HepG2 (cell line): ENCODE data around the gene RNASE2. TPM values are rescaled to one million over a fixed set of nuclear protein-coding genes. Genes with fewer than 3 reads are reported as not detected.

ENCODE experiments used
- ARID2 ChIP-seq: sonication (generic); formaldehyde crosslinking; IDR thresholded peaks from 2 replicates; pipeline ENCODE4 v1.8.1; 2022; ENCODE audit warnings: mild to moderate bottlenecking, missing genetic modification reagents, borderline replicate concordance
- HCFC1 ChIP-seq: fragments of 150-350 bp; IDR thresholded peaks from 2 replicates; pipeline ENCODE4 v1.6.1; 2014; ENCODE audit warnings: low read depth, low read length
- KLF16 ChIP-seq, 2 experiments: sonication (generic) in 1 of 2; formaldehyde crosslinking in 1 of 2; IDR thresholded peaks; 2 replicates each; pipeline versions ENCODE4 v1.6.1 to v1.8.0; 2016 to 2023; ENCODE audit warnings: missing genetic modification reagents in 2 of 2, missing compliant biosample characterization in 1 of 2
- MED8 ChIP-seq: sonication (generic); formaldehyde crosslinking; IDR thresholded peaks from 2 replicates; pipeline ENCODE4 v1.8.1; 2023; ENCODE audit warnings: mild to moderate bottlenecking, missing genetic modification reagents; ENCODE audit not compliant: insufficient replicate concordance
- NPAS2 ChIP-seq: sonication (generic); formaldehyde crosslinking; IDR thresholded peaks from 2 replicates; pipeline ENCODE4 v1.8.0; 2022; ENCODE audit warnings: mild to moderate bottlenecking, missing genetic modification reagents, borderline replicate concordance
- SPEN ChIP-seq: sonication (generic); formaldehyde crosslinking; IDR thresholded peaks from 2 replicates; pipeline ENCODE4 v1.5.1; 2020; ENCODE audit warnings: low read depth, mild to moderate bottlenecking, missing genetic modification reagents
- ZNF44 ChIP-seq: sonication (generic); formaldehyde crosslinking; IDR thresholded peaks from 2 replicates; pipeline ENCODE4 v1.5.1; 2020; ENCODE audit warnings: mild to moderate bottlenecking, missing genetic modification reagents
- ZNF564 ChIP-seq: sonication (generic); formaldehyde crosslinking; IDR thresholded peaks from 2 replicates; pipeline ENCODE4 v1.8.1; 2023; ENCODE audit warnings: mild to moderate bottlenecking, missing genetic modification reagents
- ZNF720 ChIP-seq: sonication (generic); formaldehyde crosslinking; IDR thresholded peaks from 2 replicates; pipeline ENCODE4 v1.4.0; 2020; ENCODE audit warnings: missing genetic modification reagents
- polyA plus RNA-seq, 8 experiments: library from polyadenylated mRNA; depleted of rRNA in 3 of 8; stranded (reverse) in 7 of 8; unstranded in 1 of 8; fragments of >200 nt; fragmentation: Illumina TruSeq in 4 of 8; extraction: Trizol in 4 of 8; gene quantifications; 2 replicates each; pipeline versions ENCODE4 v1.2.1 to v1.2.3, GENCODE V29; 2011 to 2016; ENCODE audit warnings: low read depth in 4 of 8, missing spikeins in 1 of 8, mixed read lengths in 1 of 8; ENCODE audit not compliant: insufficient read depth in 1 of 8
- total RNA-seq, 5 experiments: library from RNA; depleted of rRNA; stranded (reverse); fragments of >200 nt; fragmentation: Illumina TruSeq; extraction: Trizol; gene quantifications; 2 replicates each; pipeline ENCODE4 v1.2.3, GENCODE V29; 2016; ENCODE audit warnings: low read depth in 1 of 5
- TF ChIP-seq, protein P1 (sequence below): sonication (generic); formaldehyde crosslinking; IDR thresholded peaks from 2 replicates; pipeline ENCODE4 v1.5.1; 2020; ENCODE audit warnings: missing genetic modification reagents, mild to moderate bottlenecking, borderline replicate concordance
- TF ChIP-seq, protein P2 (sequence below): sonication (generic); formaldehyde crosslinking; IDR thresholded peaks from 2 replicates; pipeline ENCODE4 v1.5.0; 2020; ENCODE audit warnings: mild to moderate bottlenecking, missing genetic modification reagents, borderline replicate concordance
- TF ChIP-seq, protein P3 (sequence below): sonication (generic); formaldehyde crosslinking; IDR thresholded peaks from 2 replicates; pipeline ENCODE4 v1.8.0; 2023; ENCODE audit warnings: mild to moderate bottlenecking, missing genetic modification reagents
- TF ChIP-seq, protein P4 (sequence below): sonication (generic); formaldehyde crosslinking; IDR thresholded peaks from 2 replicates; pipeline ENCODE4 v1.5.0; 2020; ENCODE audit warnings: missing genetic modification reagents
- TF ChIP-seq, protein P5 (sequence below): sonication (generic); formaldehyde crosslinking; IDR thresholded peaks from 2 replicates; pipeline ENCODE4 v1.4.0; 2020; ENCODE audit warnings: low read depth, mild to moderate bottlenecking, missing genetic modification reagents

RNASE2 gene
- total and polyA plus RNA-seq, 2 of the 13 experiments (the other 11 are each of a cell fraction or from before 2014, with no cell fraction given): 0.69 TPM; not detected in 1

DNA sequence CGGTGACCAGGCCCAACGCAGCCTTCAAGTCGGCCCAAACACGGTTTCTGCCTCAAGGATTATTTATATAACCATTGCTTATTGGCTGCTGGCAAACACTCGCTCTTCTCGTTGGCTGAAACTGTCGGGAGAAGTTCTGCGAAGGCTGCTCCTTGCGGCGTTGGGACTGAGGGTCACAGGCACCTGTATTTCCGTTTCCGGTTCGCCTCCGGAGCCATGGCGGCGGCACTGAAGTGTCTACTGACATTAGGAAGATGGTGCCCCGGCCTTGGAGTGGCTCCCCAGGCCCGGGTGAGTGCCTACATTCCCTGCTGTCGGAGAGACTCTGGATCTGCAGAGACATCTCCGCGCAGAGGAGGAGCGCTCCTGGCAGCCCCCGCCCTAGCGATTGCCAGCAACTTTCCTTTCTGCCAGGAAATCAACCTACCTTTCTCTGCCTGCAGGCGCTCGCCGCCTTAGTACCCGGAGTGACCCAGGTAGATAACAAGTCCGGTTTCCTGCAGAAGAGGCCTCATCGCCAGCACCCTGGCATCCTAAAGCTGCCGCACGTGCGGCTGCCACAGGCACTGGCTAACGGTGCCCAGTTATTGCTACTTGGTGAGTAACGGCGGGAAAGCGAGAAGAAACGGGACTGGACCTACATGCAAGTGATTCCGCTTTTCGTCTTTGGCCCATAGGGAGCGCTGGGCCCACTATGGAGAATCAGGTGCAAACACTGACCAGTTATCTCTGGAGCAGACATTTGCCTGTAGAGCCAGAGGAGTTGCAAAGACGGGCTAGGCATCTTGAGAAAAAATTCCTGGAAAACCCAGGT lies 34.7 kb downstream of the RNASE2 start, which contains the start of gene METTL17 (continued):
- TF ChIP-seq SPEN (CRISPR knock-in tag) (peak; percentile 85), MED8 (peak; percentile 12), ARID2 (CRISPR knock-in tag) (peak; percentile 75; the same call in 1 of the 2 replicates), HCFC1 (peak; percentile 74), NPAS2 (CRISPR knock-in tag) (no peak), ZNF44 (CRISPR knock-in tag) (peak; percentile 84), ZNF564 (no peak), KLF16 (CRISPR knock-in tag; IDR thresholded peaks at IDR 0.05) (peak in 1 of 2 experiments; percentile 29; a peak in 1 of 4 replicates), ZNF720 (CRISPR knock-in tag) (no peak)
- TF ChIP-seq, protein P1, sequence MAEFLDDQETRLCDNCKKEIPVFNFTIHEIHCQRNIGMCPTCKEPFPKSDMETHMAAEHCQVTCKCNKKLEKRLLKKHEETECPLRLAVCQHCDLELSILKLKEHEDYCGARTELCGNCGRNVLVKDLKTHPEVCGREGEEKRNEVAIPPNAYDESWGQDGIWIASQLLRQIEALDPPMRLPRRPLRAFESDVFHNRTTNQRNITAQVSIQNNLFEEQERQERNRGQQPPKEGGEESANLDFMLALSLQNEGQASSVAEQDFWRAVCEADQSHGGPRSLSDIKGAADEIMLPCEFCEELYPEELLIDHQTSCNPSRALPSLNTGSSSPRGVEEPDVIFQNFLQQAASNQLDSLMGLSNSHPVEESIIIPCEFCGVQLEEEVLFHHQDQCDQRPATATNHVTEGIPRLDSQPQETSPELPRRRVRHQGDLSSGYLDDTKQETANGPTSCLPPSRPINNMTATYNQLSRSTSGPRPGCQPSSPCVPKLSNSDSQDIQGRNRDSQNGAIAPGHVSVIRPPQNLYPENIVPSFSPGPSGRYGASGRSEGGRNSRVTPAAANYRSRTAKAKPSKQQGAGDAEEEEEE (CRISPR knock-in tag): no peak
- TF ChIP-seq, protein P2, sequence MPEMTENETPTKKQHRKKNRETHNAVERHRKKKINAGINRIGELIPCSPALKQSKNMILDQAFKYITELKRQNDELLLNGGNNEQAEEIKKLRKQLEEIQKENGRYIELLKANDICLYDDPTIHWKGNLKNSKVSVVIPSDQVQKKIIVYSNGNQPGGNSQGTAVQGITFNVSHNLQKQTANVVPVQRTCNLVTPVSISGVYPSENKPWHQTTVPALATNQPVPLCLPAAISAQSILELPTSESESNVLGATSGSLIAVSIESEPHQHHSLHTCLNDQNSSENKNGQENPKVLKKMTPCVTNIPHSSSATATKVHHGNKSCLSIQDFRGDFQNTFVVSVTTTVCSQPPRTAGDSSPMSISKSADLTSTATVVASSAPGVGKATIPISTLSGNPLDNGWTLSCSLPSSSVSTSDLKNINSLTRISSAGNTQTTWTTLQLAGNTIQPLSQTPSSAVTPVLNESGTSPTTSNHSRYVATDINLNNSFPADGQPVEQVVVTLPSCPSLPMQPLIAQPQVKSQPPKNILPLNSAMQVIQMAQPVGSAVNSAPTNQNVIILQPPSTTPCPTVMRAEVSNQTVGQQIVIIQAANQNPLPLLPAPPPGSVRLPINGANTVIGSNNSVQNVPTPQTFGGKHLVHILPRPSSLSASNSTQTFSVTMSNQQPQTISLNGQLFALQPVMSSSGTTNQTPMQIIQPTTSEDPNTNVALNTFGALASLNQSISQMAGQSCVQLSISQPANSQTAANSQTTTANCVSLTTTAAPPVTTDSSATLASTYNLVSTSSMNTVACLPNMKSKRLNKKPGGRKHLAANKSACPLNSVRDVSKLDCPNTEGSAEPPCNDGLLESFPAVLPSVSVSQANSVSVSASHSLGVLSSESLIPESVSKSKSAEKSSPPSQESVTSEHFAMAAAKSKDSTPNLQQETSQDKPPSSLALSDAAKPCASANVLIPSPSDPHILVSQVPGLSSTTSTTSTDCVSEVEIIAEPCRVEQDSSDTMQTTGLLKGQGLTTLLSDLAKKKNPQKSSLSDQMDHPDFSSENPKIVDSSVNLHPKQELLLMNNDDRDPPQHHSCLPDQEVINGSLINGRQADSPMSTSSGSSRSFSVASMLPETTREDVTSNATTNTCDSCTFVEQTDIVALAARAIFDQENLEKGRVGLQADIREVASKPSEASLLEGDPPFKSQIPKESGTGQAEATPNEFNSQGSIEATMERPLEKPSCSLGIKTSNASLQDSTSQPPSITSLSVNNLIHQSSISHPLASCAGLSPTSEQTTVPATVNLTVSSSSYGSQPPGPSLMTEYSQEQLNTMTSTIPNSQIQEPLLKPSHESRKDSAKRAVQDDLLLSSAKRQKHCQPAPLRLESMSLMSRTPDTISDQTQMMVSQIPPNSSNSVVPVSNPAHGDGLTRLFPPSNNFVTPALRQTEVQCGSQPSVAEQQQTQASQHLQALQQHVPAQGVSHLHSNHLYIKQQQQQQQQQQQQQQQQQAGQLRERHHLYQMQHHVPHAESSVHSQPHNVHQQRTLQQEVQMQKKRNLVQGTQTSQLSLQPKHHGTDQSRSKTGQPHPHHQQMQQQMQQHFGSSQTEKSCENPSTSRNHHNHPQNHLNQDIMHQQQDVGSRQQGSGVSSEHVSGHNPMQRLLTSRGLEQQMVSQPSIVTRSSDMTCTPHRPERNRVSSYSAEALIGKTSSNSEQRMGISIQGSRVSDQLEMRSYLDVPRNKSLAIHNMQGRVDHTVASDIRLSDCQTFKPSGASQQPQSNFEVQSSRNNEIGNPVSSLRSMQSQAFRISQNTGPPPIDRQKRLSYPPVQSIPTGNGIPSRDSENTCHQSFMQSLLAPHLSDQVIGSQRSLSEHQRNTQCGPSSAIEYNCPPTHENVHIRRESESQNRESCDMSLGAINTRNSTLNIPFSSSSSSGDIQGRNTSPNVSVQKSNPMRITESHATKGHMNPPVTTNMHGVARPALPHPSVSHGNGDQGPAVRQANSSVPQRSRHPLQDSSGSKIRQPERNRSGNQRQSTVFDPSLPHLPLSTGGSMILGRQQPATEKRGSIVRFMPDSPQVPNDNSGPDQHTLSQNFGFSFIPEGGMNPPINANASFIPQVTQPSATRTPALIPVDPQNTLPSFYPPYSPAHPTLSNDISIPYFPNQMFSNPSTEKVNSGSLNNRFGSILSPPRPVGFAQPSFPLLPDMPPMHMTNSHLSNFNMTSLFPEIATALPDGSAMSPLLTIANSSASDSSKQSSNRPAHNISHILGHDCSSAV: no peak
- TF ChIP-seq, protein P3, sequence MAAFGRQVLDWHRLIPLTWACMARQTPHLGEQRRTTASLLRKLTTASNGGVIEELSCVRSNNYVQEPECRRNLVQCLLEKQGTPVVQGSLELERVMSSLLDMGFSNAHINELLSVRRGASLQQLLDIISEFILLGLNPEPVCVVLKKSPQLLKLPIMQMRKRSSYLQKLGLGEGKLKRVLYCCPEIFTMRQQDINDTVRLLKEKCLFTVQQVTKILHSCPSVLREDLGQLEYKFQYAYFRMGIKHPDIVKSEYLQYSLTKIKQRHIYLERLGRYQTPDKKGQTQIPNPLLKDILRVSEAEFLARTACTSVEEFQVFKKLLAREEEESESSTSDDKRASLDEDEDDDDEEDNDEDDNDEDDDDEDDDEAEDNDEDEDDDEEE (CRISPR knock-in tag): peak; percentile 91; the same call in 1 of the 2 replicates
- TF ChIP-seq, protein P4, sequence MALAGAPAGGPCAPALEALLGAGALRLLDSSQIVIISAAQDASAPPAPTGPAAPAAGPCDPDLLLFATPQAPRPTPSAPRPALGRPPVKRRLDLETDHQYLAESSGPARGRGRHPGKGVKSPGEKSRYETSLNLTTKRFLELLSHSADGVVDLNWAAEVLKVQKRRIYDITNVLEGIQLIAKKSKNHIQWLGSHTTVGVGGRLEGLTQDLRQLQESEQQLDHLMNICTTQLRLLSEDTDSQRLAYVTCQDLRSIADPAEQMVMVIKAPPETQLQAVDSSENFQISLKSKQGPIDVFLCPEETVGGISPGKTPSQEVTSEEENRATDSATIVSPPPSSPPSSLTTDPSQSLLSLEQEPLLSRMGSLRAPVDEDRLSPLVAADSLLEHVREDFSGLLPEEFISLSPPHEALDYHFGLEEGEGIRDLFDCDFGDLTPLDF (CRISPR knock-in tag): peak; percentile 71; the same call in 1 of the 2 replicates
- TF ChIP-seq, protein P5, sequence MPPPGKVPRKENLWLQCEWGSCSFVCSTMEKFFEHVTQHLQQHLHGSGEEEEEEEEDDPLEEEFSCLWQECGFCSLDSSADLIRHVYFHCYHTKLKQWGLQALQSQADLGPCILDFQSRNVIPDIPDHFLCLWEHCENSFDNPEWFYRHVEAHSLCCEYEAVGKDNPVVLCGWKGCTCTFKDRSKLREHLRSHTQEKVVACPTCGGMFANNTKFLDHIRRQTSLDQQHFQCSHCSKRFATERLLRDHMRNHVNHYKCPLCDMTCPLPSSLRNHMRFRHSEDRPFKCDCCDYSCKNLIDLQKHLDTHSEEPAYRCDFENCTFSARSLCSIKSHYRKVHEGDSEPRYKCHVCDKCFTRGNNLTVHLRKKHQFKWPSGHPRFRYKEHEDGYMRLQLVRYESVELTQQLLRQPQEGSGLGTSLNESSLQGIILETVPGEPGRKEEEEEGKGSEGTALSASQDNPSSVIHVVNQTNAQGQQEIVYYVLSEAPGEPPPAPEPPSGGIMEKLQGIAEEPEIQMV (CRISPR knock-in tag): peak; percentile 78; the same call in 1 of the 2 replicates
